ENCODE data around the gene CLIC4. TPM values are rescaled to one million over a fixed set of nuclear protein-coding genes. Genes with fewer than 3 reads are reported as not detected.
"Not testable (repeated sequence)": the region's sequence is repeated elsewhere in the genome, so short reads cannot be mapped to it uniquely, and the experiment has no call there.

Gene CLIC4
- total and polyA plus RNA-seq, 2 donors = 284 to 505 TPM

- H3K4me1 ChIP-seq (ENCODE audit: insufficient read depth) = no peaks in the 10 kb centered on the region
Measured at GRCh38 chr1:24779689-24780464, 34.6 kb downstream of the CLIC4 start.

GRCh38 chr1:24780626-24781025 is 35.4 kb downstream of the CLIC4 start:
- H3K4me1 ChIP-seq (ENCODE audit: insufficient read depth); H3K4me3 ChIP-seq (ENCODE audit: low read depth, low read length); H3K27ac ChIP-seq (ENCODE audit: low read depth); H3K36me3 ChIP-seq (ENCODE audit: insufficient read depth); DNase-seq (ENCODE audit: extremely low spot score): not testable (repeated sequence)
- WGBS = 82% methylated on average over 8 of the region's 8 CpGs

More at GRCh38 chr1:24779689-24780464, 34.6 kb downstream of the CLIC4 start:
- WGBS = 90% methylated on average over 5 of the region's 5 CpGs
- no peak overlapping the region for H3K4me3 ChIP-seq (ENCODE audit: low read depth, low read length)
- H3K27ac ChIP-seq (ENCODE audit: low read depth) = no peak overlapping the region
- H3K36me3 ChIP-seq (ENCODE audit: insufficient read depth) = no peaks in the 10 kb centered on the region
- DNase-seq (ENCODE audit: extremely low spot score) = no peak

- DNase-seq (ENCODE audit: extremely low spot score) = no peak
- no peaks in the 10 kb centered on the region for H3K36me3 ChIP-seq (ENCODE audit: insufficient read depth)
- H3K4me1 ChIP-seq (ENCODE audit: insufficient read depth) = no peaks in the 10 kb centered on the region
- H3K27ac ChIP-seq (ENCODE audit: low read depth) = peak overlapping the region; percentile 45
- no peak overlapping the region for H3K4me3 ChIP-seq (ENCODE audit: low read depth, low read length)
- 97% methylated on average over 2 of the region's 2 CpGs for WGBS
Measured at GRCh38 chr1:24782689-24783088, 37.4 kb downstream of the CLIC4 start.

GRCh38 chr1:24783713-24784112 is 38.5 kb downstream of the CLIC4 start:
- no peaks in the 10 kb centered on the region for H3K4me1 ChIP-seq (ENCODE audit: insufficient read depth)
- no peak for DNase-seq (ENCODE audit: extremely low spot score)
- no peak overlapping the region for H3K4me3 ChIP-seq (ENCODE audit: low read depth, low read length)
- WGBS = 84% methylated on average over 1 of the region's 1 CpG
- H3K36me3 ChIP-seq (ENCODE audit: insufficient read depth) = no peaks in the 10 kb centered on the region
- no peak overlapping the region for H3K27ac ChIP-seq (ENCODE audit: low read depth)

GRCh38 chr1:24786191-24786590 is 40.9 kb downstream of the CLIC4 start:
- Histone ChIP-seq H3K4me3 (ENCODE audit: low read depth, low read length) (no peak overlapping the region), H3K4me1 (ENCODE audit: insufficient read depth) (no peaks in the 10 kb centered on the region), H3K27ac (ENCODE audit: low read depth) (no peak overlapping the region), H3K36me3 (ENCODE audit: insufficient read depth) (no peaks in the 10 kb centered on the region)
- DNase-seq (ENCODE audit: extremely low spot score) = no peak

GRCh38 chr1:24790490-24790889 is 45.2 kb downstream of the CLIC4 start:
- no peak overlapping the region for H3K4me3 ChIP-seq (ENCODE audit: low read depth, low read length)
- H3K27ac ChIP-seq (ENCODE audit: low read depth) = no peak overlapping the region
- H3K36me3 ChIP-seq (ENCODE audit: insufficient read depth) = no peaks in the 10 kb centered on the region
- DNase-seq (ENCODE audit: extremely low spot score) = no peak
- no peaks in the 10 kb centered on the region for H3K4me1 ChIP-seq (ENCODE audit: insufficient read depth)

GRCh38 chr1:24793447-24794129 is 48.3 kb downstream of the CLIC4 start:
- DNase-seq (ENCODE audit: extremely low spot score) = no peak
- no peak overlapping the region for H3K4me3 ChIP-seq (ENCODE audit: low read depth, low read length)
- H3K4me1 ChIP-seq (ENCODE audit: insufficient read depth) = no peaks in the 10 kb centered on the region
- H3K36me3 ChIP-seq (ENCODE audit: insufficient read depth) = no peaks in the 10 kb centered on the region
- H3K27ac ChIP-seq (ENCODE audit: low read depth) = no peak overlapping the region
- 34% methylated on average over 4 of the region's 4 CpGs for WGBS

- not testable (repeated sequence) for H3K4me1 ChIP-seq (ENCODE audit: insufficient read depth); H3K36me3 ChIP-seq (ENCODE audit: insufficient read depth); H3K27ac ChIP-seq (ENCODE audit: low read depth); DNase-seq (ENCODE audit: extremely low spot score); H3K4me3 ChIP-seq (ENCODE audit: low read depth, low read length)
- WGBS = 44% methylated on average over 2 of the region's 2 CpGs
Measured at GRCh38 chr1:24794130-24794502, 48.9 kb downstream of the CLIC4 start.

- no peaks in the 10 kb centered on the region for H3K4me1 ChIP-seq (ENCODE audit: insufficient read depth)
- H3K27ac ChIP-seq (ENCODE audit: low read depth) = no peak overlapping the region
- 90% methylated on average over 5 of the region's 5 CpGs for WGBS
- no peak for DNase-seq (ENCODE audit: extremely low spot score)
- H3K36me3 ChIP-seq (ENCODE audit: insufficient read depth) = no peaks in the 10 kb centered on the region
- no peak overlapping the region for H3K4me3 ChIP-seq (ENCODE audit: low read depth, low read length)
Measured at GRCh38 chr1:24795236-24795635, 50.0 kb downstream of the CLIC4 start.

- 79% methylated on average over 2 of the region's 2 CpGs for WGBS
- Histone ChIP-seq H3K36me3 (ENCODE audit: insufficient read depth) (no peaks in the 10 kb centered on the region), H3K4me3 (ENCODE audit: low read depth, low read length) (no peak overlapping the region), H3K4me1 (ENCODE audit: insufficient read depth) (no peaks in the 10 kb centered on the region), H3K27ac (ENCODE audit: low read depth) (no peak overlapping the region)
- DNase-seq (ENCODE audit: extremely low spot score) = no peak
Measured at GRCh38 chr1:24796524-24796923, 51.3 kb downstream of the CLIC4 start.

GRCh38 chr1:24799242-24799641 is 54.0 kb downstream of the CLIC4 start:
- not testable (repeated sequence) for H3K4me1 ChIP-seq (ENCODE audit: insufficient read depth); H3K36me3 ChIP-seq (ENCODE audit: insufficient read depth); H3K4me3 ChIP-seq (ENCODE audit: low read depth, low read length); H3K27ac ChIP-seq (ENCODE audit: low read depth); DNase-seq (ENCODE audit: extremely low spot score)
- WGBS = 92% methylated on average over 33 of the region's 33 CpGs

- WGBS = 50% methylated on average over 1 of the region's 1 CpG
- no peak for DNase-seq (ENCODE audit: extremely low spot score)
- Histone ChIP-seq H3K4me3 (ENCODE audit: low read depth, low read length) (no peak overlapping the region), H3K4me1 (ENCODE audit: insufficient read depth) (no peaks in the 10 kb centered on the region), H3K36me3 (ENCODE audit: insufficient read depth) (no peaks in the 10 kb centered on the region), H3K27ac (ENCODE audit: low read depth) (no peak overlapping the region)
Measured at GRCh38 chr1:24801176-24801575, 55.9 kb downstream of the CLIC4 start.

- DNase-seq (ENCODE audit: extremely low spot score) = no peak
- Histone ChIP-seq H3K27ac (ENCODE audit: low read depth) (no peak overlapping the region), H3K4me3 (ENCODE audit: low read depth, low read length) (no peak overlapping the region), H3K36me3 (ENCODE audit: insufficient read depth) (no peaks in the 10 kb centered on the region), H3K4me1 (ENCODE audit: insufficient read depth) (no peaks in the 10 kb centered on the region)
- WGBS = 55% methylated on average over 2 of the region's 2 CpGs
Measured at GRCh38 chr1:24803220-24803619, 58.0 kb downstream of the CLIC4 start.

- H3K4me3 ChIP-seq (ENCODE audit: low read depth, low read length) = no peak overlapping the region
- no peaks in the 10 kb centered on the region for H3K36me3 ChIP-seq (ENCODE audit: insufficient read depth)
- no peak for DNase-seq (ENCODE audit: extremely low spot score)
- H3K27ac ChIP-seq (ENCODE audit: low read depth) = no peak overlapping the region
- no peaks in the 10 kb centered on the region for H3K4me1 ChIP-seq (ENCODE audit: insufficient read depth)
Measured at GRCh38 chr1:24803987-24804530, 58.8 kb downstream of the CLIC4 start.
